HFF-Myc (cell line): ENCODE results near the gene GALNT12.
A peak's percentile ranks its signal among the peaks of the same experiment; 100 is the strongest.

ENCODE experiments used
- DNase-seq: peaks from one replicate; pipeline ENCODE4 v3.0.0-alpha.2; 2011; ENCODE audit warnings: low read depth; ENCODE audit errors: extremely low read depth
- H3K4me3 ChIP-seq: replicated peaks from 2 replicates; pipeline ENCODE4 v1.5.1; 2011; ENCODE audit warnings: low read depth, mild to moderate bottlenecking, control low read depth, low read length
- TF ChIP-seq, protein P1 (sequence below): IDR thresholded peaks from 2 replicates; pipeline ENCODE4 v1.5.1; 2012; ENCODE audit warnings: mild to moderate bottlenecking, low read depth, low read length, control low read depth; ENCODE audit errors: missing control alignments

GALNT12 gene, protein sequence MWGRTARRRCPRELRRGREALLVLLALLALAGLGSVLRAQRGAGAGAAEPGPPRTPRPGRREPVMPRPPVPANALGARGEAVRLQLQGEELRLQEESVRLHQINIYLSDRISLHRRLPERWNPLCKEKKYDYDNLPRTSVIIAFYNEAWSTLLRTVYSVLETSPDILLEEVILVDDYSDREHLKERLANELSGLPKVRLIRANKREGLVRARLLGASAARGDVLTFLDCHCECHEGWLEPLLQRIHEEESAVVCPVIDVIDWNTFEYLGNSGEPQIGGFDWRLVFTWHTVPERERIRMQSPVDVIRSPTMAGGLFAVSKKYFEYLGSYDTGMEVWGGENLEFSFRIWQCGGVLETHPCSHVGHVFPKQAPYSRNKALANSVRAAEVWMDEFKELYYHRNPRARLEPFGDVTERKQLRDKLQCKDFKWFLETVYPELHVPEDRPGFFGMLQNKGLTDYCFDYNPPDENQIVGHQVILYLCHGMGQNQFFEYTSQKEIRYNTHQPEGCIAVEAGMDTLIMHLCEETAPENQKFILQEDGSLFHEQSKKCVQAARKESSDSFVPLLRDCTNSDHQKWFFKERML

DNA sequence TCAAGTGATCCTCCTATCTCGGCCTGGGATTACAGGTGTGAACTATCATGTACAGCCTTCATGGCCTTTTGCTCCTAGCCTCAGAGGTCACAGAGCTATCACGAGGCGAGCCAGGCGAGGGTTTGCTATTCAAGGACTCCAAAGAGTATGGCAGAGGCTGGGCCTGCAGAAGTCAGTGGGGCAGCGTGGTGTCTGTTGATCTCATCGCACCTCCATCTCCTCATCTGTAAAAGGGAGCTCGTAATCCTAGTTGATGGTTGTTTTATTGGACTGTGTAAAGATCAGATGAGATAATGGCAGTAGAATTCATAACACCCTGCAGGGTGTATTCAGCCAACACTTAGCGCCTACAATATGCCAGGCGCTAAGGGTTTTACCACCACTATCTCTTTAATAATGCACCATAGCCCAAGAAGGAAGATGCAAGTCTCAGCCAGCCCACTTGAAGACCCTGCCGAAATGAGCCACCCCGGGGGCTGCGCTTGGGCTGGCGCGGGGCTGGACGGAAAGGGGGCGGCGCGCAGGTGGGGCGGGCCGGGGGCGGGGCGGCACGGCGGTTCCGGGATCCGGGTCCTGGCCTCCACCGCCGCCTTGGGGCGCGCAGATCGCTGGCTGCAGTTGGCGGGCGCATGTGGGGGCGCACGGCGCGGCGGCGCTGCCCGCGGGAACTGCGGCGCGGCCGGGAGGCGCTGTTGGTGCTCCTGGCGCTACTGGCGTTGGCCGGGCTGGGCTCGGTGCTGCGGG lies at the start of gene GALNT12:
Gene GALNT12, plus strand, starts transcription at position 601 of the 744 bp plus-strand sequence. Its CDS starts 29 bp downstream, at position 630.
- TF ChIP-seq, protein P1, sequence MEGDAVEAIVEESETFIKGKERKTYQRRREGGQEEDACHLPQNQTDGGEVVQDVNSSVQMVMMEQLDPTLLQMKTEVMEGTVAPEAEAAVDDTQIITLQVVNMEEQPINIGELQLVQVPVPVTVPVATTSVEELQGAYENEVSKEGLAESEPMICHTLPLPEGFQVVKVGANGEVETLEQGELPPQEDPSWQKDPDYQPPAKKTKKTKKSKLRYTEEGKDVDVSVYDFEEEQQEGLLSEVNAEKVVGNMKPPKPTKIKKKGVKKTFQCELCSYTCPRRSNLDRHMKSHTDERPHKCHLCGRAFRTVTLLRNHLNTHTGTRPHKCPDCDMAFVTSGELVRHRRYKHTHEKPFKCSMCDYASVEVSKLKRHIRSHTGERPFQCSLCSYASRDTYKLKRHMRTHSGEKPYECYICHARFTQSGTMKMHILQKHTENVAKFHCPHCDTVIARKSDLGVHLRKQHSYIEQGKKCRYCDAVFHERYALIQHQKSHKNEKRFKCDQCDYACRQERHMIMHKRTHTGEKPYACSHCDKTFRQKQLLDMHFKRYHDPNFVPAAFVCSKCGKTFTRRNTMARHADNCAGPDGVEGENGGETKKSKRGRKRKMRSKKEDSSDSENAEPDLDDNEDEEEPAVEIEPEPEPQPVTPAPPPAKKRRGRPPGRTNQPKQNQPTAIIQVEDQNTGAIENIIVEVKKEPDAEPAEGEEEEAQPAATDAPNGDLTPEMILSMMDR: no peak
- H3K4me3 ChIP-seq: peak within 1 kb of the TSS; percentile 48
- DNase-seq: no peak

DNA sequence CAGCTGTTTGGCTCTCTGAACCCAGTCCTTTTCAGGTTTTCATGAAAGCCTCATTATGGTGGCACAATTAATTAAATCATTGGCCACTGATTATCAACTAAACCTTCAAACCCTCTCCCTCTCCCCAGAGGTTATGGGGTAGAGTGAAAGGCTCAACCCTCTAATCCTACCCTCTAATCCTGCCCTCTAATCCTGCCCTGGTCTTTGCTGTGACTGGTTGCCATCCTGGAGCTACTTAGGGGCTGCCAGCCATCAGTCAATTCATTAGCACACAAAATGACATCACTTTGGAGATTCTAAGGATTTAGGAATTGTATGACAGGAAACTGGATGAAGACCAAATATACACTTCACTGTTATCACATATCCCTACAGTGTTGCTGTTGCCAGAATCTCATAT lies 47.2 kb upstream of the GALNT12 start:
- H3K4me3 ChIP-seq: no peak overlapping the region
- TF ChIP-seq, protein P1: no peak
- DNase-seq: no peak

DNA sequence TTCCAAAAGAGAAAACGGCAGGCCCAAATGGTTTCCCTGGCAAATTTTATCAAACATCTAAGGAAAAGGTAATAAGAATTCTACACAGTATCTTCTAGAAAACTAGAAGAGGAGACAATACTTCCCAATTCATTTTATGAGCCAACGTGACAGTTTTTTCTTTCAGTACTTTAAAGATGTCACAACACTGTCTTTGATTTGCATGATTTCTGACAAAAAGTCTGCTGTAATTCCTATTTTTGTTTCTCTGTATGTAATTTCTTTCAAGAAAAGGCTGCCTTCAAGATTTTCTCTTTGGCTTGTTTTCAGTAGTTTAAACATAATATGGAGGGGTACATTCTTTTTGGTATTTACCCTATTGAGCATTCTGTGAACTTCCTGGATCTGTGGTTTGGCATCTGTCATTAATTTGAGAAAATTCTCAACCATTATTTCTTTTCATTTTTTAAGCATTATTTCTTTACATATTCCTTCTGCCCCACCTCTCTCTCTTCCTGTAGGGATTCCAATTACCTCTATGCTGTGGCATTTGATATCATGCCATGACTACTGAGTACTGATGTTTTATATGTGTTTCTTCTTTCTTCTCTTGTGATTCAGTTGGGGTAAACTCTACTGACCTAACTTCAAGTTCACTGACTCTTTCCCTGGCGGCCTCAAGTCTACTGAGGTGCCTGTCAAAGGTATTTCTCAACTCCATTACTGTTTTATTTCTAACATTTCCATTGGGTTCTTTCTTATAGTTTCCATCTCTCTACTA lies 43.3 kb upstream of the GALNT12 start:
- DNase-seq: no peak
- TF ChIP-seq, protein P1: no peak
- H3K4me3 ChIP-seq: no peak overlapping the region

DNA sequence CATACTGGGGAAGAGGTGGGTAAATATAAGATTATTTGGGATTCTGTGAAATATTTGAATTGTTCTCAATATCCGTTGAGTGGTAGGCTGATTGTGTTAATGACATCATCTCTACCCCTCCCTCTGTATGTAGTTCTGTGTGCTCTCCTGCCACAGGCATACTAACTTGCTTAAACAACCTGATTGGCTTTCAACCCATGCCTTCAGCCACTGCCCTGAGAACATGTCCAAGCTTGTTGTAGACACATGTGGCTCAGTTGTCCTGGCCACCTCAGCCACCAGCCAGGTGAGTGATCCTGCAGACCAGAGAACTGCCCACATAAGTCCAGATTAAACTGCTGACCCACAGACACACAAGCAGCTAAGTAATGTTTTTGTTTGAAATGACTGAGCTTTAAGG lies 42.2 kb upstream of the GALNT12 start:
- no peak overlapping the region for H3K4me3 ChIP-seq
- DNase-seq: peak; percentile 41
- TF ChIP-seq, protein P1: no peak

DNA sequence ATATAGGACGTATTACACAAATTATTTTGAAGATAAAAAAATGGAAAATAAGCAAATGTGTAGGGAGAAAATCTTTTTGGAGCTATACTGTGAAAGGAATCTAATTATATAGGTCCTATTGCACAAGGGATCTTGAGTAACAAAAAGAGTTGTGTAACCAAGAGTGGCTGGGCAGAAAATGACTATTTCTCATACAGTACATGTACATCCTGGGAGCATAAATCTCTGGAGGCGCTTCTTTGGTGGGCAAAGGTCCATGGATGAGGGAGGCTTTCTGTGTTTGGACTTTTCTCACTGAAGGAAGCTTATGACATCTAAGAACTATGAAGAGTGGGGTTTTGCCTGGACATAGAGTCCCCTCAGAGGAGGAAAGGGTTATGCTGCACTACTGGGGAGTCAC lies 40.9 kb upstream of the GALNT12 start:
- TF ChIP-seq, protein P1: no peak
- no peak overlapping the region for H3K4me3 ChIP-seq
- no peak for DNase-seq

DNA sequence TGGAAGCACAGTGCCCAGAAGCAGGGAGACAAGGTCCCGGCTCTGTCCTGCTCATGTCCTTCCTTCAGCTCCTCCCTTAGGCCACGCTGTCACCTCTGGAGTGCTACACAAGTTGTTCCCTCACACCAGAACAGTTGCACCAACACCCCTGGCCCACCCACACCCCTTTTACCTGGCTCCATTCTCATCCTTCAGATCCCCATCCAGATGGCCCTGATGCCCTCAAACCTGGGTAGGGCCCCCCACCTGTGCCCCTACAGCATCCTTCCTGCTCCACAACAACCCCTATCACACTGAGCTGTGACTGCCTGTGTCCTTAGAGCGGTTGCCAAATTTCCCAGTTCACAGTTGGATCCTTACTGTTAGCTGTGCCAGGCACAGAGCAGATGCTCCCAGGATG lies 40.3 kb upstream of the GALNT12 start:
- TF ChIP-seq, protein P1: no peak
- no peak overlapping the region for H3K4me3 ChIP-seq
- no peak for DNase-seq
